Subcutaneous adipose tissue (tissue), 4 donors: Measurements from ENCODE around the gene DNAH11. TPM values are rescaled to one million over a fixed set of nuclear protein-coding genes. Genes with fewer than 3 reads are reported as not detected.

Experiments
- total RNA-seq, 4 donors: library from RNA; depleted of rRNA; stranded (reverse); fragments of >200 nt; gene quantifications; one replicate each; pipeline ENCODE4 v1.1.0, GENCODE V29; 2016
- TF ChIP-seq, protein P1 (sequence below): fragments of 450-650 bp; IDR thresholded peaks from one replicate; pipeline ENCODE4 v1.5.1; 2016; ENCODE audit warnings: low read depth, mild to moderate bottlenecking, control low read depth, antibody characterized with exemption, moderate library complexity

DNAH11 gene
- total RNA-seq, 4 donors from 2014 or later: 0.16 to 2.6 (median 0.86) TPM

DNA sequence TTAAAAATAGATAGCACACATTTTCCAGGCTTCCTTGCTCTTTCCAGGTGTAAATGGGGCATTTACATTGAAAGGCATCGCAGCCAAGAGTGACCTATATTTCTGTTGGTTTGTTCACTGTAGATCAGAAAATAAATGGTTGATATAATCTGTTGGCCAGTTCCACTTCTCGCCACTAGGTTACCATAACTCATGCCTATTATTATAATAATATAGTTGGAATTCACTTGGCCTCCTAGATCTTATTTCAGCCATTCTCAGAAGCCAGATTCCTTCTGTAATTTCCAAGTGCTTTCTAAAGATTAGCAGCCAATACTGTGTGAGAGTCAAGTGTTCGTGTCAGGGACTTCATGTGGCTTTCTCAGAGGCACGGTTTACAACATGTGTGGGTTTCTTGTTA lies 179.5 kb downstream of the DNAH11 start:
- TF ChIP-seq, protein P1, sequence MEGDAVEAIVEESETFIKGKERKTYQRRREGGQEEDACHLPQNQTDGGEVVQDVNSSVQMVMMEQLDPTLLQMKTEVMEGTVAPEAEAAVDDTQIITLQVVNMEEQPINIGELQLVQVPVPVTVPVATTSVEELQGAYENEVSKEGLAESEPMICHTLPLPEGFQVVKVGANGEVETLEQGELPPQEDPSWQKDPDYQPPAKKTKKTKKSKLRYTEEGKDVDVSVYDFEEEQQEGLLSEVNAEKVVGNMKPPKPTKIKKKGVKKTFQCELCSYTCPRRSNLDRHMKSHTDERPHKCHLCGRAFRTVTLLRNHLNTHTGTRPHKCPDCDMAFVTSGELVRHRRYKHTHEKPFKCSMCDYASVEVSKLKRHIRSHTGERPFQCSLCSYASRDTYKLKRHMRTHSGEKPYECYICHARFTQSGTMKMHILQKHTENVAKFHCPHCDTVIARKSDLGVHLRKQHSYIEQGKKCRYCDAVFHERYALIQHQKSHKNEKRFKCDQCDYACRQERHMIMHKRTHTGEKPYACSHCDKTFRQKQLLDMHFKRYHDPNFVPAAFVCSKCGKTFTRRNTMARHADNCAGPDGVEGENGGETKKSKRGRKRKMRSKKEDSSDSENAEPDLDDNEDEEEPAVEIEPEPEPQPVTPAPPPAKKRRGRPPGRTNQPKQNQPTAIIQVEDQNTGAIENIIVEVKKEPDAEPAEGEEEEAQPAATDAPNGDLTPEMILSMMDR: no peak

GRCh38 chr7:21724562-21724961 lies 181.7 kb downstream of the DNAH11 start:
- TF ChIP-seq, protein P1: no peak

DNA sequence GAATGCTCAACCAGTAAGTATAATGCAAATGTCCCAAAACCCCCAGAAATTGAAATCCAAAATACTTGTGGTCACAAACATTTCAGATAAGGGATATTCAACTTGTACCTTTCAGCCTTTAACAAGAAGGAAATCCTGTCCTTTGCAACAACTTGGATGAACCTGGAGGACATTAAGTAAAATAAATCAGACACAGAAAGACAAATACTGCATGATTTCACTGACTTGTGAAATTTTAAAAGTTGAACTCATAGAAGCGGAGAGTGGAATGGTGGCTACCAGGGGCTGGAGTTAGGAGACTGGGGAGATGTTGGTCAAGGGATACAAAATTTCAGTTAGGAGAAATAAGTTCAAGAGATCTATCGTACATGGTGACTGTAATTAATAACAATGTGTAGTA lies 187.6 kb downstream of the DNAH11 start:
- TF ChIP-seq, protein P1: no peak

DNA sequence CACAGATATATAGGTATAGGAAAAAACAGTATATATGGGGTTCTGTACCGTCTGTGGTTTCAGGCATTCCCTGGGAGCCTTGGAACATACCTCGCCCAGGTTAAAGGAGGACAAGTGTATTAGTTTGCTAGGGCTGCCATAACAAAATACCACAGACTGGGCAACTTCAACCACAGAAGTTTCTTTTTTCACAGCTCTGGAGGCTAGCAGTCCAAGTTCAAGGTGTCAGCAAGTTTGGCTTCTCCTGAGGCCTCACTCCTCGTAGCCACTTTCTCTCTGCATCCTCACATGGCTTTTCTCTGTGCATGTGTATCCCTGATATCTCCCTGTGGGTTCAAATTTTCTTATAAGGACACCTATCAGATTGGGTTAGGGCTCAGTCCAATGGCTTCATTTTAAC lies 189.1 kb downstream of the DNAH11 start:
- TF ChIP-seq, protein P1: no peak

DNA sequence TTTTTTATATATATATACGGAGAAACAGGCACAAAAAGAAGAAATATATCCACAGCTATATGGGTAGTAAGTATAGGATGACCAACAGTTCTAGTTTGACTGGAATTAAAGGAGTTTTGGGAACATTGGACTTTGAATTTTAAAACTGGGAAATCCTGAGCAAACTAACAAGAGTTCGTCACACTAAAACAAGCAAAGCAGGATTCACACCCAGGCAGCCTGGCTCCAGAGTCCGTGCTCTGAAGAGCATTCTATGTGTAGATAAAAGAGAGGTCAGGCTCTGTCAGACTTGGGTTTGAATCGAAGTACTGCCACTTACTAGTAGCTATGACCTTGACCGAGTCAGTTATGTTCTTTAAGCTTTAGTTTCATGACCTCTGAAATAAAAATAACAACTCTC lies 191.0 kb downstream of the DNAH11 start:
- TF ChIP-seq, protein P1: no peak

DNA sequence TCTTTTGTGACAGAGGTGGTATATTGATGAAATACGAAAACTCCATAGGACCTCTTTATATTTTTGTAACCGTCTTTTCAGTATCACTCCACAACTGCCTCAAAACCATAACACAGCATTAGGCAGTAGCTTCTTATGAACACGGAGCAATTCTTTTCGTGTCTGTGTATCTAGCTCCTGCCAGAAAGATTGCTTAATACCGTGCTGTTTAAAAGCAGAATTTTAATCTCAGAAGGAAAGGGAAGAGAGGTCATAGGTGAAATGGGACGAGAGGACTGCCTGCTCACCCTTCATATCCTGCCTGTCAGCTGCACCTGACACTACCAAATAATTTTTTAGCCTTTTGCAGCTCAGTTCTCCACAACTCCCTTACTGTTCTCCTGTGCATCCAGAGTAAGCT lies 200.7 kb downstream of the DNAH11 start:
- TF ChIP-seq, protein P1: no peak

GRCh38 chr7:21746949-21747348 lies 204.1 kb downstream of the DNAH11 start:
- TF ChIP-seq, protein P1: no peak
